SH-SY5Y (cell line): ENCODE results near the gene WDR43.

Experiments used
- GATA2 ChIP-seq: IDR thresholded peaks from 2 replicates; pipeline ENCODE4 v1.6.1; 2011; ENCODE audit warnings: mild to moderate bottlenecking, low read depth, low read length
- GATA3 ChIP-seq: IDR thresholded peaks from 2 replicates; pipeline ENCODE4 v1.6.1; 2011; ENCODE audit warnings: low read depth, mild to moderate bottlenecking, low read length, moderate library complexity

The WDR43 gene

DNA sequence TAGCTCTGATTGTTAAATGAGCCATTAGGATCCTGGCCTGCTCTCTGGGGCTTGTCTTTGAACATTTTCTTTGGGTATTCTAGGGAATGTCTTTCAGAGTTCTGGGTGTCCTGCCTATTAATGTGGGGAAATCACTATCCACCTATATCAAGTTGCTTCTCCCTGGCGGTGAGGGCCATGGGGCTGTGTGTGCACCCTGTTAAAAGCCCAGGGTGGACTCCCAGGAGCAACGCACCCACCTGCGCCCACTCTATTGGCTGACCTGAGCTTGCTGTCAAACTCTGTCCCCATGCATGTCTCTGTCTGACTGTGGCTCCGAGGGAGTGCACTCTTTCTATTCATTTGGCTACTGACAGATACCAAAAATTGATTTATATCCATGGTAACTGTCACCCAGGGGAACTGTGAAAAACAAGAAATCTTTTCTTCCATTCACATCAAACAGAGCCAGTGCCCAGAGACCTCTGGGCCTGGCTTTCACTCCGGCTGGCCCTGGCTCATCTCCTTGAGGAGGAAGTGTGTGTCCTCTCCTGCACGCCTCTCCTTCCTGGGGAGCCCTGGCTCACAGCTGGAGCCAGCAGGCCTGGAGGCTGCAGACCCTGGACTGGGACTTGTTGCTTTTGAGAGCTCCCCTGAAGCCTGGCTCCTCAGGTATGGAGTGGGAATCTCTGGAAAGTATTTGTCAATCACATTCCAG, 76.1 kb downstream of the WDR43 start:
- TF ChIP-seq GATA2 = no peak
- no peak for TF ChIP-seq GATA3

DNA sequence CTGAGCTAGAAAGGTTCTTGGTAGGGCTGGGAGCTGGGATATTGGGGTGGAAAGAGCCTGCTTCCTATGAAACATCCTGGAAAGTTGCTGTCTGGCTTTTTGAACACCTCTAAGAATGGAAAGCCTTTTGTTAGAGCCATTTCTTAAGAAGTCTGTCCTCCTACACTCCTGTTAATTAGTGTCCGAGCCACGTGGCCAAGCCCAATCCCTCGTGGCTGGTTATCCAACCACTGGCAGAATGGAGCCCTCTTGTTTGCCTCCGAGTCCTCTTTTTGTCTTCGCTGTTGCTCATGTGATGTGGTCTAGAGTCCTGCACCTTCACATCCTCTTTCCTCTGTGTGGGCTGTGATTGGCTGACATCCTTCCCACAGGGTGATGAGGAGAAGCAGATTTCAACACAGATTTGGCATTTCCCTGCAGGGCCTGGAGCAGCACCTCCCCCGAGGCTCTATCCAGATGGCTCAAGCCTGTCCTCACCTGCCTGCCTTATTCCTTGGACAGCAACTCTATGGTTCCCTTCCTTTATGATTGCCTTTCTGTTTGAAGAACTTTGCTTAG, 78.4 kb downstream of the WDR43 start:
- TF ChIP-seq GATA2 (no peak), GATA3 (no peak)

- no peak for TF ChIP-seq GATA3
These were observed 79.8 kb downstream of the WDR43 start for GRCh38 chr2:28974252-28974651.

DNA sequence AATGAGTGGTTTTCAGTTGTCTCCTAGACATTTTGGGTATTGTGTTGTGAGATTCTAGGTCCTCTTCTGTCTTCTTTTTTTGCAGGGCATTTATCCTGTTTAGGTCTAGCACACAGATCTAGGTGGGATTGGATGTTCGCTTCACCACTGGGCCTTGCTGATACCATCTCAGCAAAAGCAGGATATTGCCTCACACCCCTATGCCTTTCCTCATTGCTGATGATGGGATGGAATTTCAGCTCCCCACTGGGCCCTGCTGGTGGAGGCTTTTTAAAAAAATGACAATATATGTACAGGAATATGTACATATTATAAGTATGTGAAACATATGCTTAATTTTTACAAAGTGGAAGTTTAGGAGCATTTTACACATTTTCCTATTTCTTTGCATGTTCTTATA, 81.2 kb downstream of the WDR43 start:
- no peak for TF ChIP-seq GATA3
- TF ChIP-seq GATA2 = no peak

DNA sequence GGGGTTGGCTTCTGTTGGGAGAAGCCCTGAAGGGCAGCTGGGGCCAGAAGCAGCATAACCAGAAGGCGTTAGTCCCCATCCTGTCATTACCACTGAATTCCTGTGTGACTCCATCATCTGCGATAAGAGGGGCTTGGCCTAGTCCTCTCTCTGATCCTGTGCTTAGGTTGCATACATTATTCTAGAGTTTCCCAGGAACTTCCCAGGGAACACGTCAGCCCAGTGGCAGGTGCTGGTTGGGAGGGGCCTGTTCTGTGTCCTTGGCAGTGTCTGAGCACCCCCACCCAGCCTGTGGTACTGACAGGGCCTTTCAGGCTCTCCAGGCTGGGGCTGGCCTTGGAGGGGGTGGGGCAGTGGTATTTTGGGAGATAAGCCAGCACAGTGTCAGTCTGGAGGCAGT, 82.1 kb downstream of the WDR43 start:
- TF ChIP-seq GATA2 (no peak), GATA3 (no peak)

DNA sequence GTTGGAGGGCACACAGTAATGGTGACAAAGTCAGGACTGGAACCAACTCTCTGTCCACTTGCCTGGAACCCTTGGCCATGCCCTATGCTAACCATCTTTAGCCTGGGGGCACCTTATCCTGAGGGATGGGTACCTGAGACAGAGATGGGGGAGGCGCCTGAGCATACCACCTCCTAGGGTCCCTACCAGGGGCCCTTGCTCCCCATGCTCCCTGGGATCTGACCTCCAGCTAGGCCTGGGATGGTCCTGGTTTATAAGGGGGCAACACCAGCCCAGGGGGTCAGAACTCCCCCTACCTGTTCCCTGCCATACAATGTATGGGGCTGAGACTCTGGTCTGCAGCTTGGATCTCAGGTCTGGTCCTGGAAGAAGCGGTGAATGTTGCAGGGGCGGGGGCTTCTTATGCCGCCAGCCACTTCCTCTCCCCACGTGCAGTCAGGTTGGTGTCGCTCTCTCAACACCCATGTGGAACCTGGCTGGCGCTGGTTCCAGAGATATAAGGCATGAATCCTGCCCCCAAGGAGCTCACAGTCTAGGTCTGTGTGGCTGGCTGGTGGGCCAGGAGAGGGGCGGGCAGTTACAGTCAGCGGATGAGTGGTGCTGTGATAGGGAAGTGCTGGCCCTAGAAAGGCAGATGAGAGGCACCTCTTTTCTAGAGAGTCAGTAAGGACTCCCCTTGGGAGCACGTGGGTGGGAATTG, 82.9 kb downstream of the WDR43 start:
- TF ChIP-seq GATA2 (no peak), GATA3 (no peak)

DNA sequence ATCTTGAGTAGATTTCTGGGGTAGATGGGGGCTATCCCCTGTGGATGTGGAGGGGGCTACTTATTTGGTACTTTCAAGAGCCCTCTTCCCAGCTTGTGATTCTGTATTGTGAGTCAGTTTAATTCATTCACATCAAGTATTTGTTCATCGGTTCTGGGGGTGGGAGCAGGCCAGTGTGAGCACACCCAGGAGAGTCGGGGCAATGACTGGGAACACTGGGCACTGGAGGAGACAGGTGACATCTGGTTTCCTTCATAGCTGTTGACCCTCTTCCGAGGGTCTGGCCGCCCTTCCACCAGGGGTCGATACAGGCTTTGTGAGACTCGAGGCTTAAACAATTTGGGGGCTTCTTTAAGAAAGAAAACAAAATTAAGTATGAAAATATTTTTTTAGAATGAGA, 84.1 kb downstream of the WDR43 start:
- no peak for TF ChIP-seq GATA2
- no peak for TF ChIP-seq GATA3

- TF ChIP-seq GATA2 = no peak
- TF ChIP-seq GATA3 = no peak
These were observed 84.6 kb downstream of the WDR43 start for GRCh38 chr2:28979041-28979440.

- no peak for TF ChIP-seq GATA2
These were observed 85.3 kb downstream of the WDR43 start for GRCh38 chr2:28979576-28980366.

DNA sequence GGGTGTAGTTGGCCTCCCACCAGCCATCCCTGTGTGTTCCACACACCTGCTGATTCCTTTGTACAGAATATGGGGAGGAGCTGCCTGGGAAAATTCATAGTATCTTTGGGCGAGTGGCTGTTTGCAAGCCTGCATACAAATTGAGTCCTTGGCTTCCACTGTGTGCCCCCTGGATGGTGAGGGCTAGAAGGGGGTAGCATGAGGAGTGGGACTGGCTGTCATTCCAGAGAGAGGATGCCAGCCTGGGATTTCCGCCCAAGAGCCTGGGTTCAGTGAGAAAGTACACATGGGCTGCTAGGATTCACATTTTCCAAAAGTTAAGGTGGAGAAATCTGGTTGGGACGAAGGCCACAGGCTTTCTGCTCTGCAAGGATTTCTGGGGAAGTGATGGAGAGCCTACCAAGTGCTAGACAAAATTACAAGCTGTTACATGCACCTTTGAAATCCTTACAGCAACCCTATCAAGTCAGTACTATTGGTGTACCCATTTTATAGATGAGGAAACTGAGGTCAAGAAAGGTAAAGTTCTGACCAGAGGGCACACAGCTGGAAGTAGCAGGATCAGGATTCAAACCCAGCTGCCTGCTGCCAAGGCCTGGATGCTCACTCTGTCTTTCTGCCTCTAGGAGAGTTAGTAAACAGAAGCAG, 86.0 kb downstream of the WDR43 start:
- TF ChIP-seq GATA2 (no peak), GATA3 (no peak)

DNA sequence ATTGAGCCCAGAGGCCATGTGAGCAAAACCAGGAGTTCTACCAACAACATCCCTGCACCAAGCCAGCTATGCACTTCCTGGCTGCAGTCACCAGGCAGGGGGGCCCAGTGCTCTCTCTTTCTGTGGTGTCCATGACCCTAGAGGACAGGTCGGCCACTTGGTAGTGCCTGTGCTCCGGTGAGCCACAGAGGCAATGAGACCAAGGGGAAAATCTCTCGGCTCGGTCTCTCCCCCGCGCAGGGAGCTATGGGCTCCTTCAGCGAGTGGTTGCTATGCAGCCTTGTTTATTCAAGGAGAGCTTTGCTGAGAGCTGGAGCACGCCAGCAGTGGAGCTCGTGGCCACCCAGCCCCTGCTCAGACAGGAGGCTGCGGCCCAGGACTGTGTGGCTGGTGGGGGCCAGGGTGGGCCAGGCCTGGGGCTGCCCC, 86.6 kb downstream of the WDR43 start, which contains the start of gene TOGARAM2:
TOGARAM2 (plus strand) TSS at position 283 of the 426 bp plus-strand sequence. CDS start 13,537 bp downstream, outside the sequence.
- no peak for TF ChIP-seq GATA2
- no peak for TF ChIP-seq GATA3

GRCh38 chr2:28981620-28982376, 87.3 kb downstream of the WDR43 start:
- TF ChIP-seq GATA2 (no peak), GATA3 (no peak)

DNA sequence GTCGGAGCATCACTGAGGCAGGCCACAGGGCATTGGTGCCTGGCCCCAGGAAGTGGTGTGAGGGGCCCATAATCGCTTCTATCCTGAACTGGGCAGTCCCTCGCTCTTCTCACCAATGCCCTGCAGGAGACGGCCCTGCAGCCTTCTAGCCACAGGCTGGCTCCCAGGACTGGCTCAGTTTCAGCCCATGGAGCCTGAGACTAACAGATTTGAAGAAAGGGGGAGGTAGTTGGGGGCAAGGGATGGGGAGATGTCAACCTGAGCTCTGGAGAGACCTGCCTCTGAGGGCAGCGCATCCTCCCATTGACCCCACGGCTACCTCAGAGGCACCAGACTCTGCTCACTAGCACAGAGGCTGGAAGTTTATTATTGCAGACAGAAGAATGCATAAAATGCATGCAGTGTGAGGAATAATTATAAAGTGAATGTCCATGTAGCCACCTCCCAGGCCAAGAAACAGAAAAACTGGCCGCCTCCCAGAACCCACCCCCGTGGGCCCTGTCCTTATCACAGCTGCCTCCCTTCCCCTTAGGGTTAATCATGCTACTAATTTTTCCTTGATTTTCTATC, 88.0 kb downstream of the WDR43 start:
- TF ChIP-seq GATA2 = 0 out of 2 replicates have a peak, but pooled peaks have one; percentile 31
- no peak for TF ChIP-seq GATA3

DNA sequence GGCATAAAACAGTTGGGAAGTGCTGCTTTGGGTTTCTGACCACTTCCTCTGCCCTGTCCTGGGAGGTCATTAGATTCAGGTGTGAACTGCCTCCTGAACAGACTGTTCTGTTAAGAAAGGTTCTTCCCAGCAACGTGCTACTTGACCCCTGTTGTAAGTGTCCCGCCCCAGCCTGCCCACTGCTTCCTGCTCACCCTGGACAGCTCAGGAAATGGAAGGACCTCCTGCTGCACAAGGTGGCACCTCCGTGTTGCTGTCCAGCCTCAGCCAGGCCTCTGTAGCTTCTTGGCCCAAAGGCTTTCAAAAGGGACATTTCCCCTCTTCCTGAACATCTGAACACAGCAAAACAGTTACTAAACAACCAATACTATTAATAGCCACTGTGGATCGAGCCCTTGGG, 92.0 kb downstream of the WDR43 start:
- TF ChIP-seq GATA2 = no peak
